GM13977 (cell line): Measurements from ENCODE around the gene PPP4R2.

Experiments used
- DNase-seq: peaks from one replicate; pipeline ENCODE4 v3.0.0; 2012; ENCODE audit warnings: low spot score
- in situ Hi-C: fragments of 300-500 bp; cut with MboI; formaldehyde crosslinking; loops from one replicate; pipeline ENCODE4 v1.12.0; 2022; ENCODE audit warnings: low sequenced_read_pairs, low pct_unique_long_range_greater_than_20kb, mixed read lengths, inconsistent platforms; ENCODE audit not compliant: unreplicated experiment
- TF ChIP-seq, protein P1 (sequence below): IDR thresholded peaks from 2 replicates; pipeline ENCODE4 v1.5.1; 2012; ENCODE audit warnings: mild to moderate bottlenecking, control low read depth; ENCODE audit not compliant: insufficient read depth; ENCODE audit errors: extremely low read depth, missing control alignments

The PPP4R2 gene

DNA sequence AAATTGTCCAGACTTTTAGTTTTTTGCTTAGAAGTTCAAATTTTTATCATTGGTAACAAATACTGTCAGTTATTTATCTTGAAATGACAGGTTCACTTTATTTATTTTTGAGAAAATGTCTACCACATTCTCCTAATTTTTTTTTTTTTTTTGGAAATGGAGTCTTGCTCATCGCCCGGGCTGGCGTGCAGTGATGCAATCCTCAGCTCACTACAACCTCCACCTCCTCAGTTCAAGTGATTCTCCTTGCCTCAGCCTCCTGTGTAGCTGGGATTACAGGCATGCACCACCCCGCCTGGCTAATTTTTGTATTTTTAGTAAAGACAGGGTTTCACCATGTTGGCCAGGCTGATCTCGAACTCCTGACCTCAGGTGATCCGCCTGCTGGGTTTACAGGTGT lies 48.8 kb downstream of the PPP4R2 start:
- TF ChIP-seq, protein P1, sequence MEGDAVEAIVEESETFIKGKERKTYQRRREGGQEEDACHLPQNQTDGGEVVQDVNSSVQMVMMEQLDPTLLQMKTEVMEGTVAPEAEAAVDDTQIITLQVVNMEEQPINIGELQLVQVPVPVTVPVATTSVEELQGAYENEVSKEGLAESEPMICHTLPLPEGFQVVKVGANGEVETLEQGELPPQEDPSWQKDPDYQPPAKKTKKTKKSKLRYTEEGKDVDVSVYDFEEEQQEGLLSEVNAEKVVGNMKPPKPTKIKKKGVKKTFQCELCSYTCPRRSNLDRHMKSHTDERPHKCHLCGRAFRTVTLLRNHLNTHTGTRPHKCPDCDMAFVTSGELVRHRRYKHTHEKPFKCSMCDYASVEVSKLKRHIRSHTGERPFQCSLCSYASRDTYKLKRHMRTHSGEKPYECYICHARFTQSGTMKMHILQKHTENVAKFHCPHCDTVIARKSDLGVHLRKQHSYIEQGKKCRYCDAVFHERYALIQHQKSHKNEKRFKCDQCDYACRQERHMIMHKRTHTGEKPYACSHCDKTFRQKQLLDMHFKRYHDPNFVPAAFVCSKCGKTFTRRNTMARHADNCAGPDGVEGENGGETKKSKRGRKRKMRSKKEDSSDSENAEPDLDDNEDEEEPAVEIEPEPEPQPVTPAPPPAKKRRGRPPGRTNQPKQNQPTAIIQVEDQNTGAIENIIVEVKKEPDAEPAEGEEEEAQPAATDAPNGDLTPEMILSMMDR: no peak
- in situ Hi-C loops: no loop called here
- DNase-seq: no peak

DNA sequence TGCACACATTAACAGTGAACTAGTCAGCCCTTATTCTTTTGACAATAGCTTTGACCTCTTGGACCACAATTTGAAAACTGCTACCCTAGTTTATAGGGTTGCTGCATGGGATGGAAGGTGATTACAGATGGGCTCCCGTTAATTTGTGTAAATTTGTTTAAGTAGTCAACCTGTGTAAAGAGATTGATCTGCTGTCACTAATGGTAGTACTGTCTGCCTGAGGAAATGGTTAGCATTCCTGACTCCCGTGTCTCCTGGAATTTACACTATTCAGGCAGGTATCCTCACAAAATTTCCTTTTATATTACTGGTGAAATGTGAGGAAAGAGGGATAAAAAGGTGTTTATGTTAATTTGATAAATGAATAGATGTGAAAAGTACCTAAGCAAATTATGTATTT lies 49.6 kb downstream of the PPP4R2 start:
- in situ Hi-C loops: no loop called here
- TF ChIP-seq, protein P1: no peak
- DNase-seq: no peak

DNA sequence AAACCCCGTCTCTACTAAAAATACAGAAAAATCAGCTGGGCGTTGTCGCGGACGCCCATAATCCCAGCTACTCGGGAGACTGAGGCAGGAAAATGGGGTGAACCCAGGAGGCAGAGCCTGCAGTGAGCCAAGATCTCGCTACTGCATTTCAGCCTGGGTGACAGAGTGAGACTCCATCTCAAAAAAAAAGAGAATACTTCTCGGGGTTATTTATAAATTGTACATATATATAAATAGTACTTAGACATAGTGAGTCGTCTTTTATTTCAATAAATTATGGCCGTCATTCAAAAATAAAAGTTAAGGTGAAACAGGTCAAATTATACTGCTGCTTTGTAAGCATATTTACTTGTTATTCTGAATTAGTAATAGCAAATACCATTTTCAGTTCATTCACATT lies 52.7 kb downstream of the PPP4R2 start:
- no peak for DNase-seq
- in situ Hi-C loops: no loop called here
- TF ChIP-seq, protein P1: no peak

DNA sequence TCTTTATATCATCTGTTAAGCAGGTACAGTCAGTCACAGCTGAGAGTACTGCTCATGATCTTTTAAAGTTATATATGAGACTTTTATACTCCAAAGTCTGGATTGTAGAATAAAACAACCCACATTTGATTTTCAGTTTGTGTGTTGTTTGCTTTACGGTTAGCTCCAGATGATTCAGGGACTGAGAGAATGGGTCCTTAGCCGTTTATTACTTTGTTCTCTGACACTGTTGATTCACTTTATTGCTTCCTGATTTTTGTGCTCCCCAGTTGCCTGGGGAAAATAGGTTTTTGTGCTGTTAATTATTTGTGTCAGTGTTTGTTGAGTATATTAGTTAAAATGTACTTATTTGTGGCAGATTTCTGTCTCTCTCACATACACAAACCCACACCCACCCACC lies 56.2 kb downstream of the PPP4R2 start:
- in situ Hi-C loops: no loop called here
- TF ChIP-seq, protein P1: no peak
- no peak for DNase-seq

DNA sequence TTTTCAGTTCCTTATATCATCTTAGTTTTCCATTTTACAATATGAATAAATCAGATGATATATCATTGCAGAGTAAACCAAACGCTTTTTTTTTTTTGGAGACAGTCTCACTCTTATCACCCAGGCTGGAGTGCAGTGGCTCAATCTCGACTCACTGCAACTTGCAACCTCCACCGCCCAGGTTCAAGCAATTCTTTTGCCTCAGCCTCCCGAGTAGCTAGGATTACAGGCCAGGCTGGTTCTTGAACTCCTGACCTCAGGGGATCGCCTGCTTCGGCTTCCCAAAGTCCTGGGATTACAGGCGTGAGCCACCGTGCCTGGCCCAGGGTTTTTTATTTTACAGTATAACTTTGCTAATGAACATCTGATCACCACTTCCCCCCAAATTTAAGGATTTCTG lies 59.0 kb downstream of the PPP4R2 start:
- no peak for DNase-seq
- TF ChIP-seq, protein P1: no peak
- in situ Hi-C loops: no loop called here

DNA sequence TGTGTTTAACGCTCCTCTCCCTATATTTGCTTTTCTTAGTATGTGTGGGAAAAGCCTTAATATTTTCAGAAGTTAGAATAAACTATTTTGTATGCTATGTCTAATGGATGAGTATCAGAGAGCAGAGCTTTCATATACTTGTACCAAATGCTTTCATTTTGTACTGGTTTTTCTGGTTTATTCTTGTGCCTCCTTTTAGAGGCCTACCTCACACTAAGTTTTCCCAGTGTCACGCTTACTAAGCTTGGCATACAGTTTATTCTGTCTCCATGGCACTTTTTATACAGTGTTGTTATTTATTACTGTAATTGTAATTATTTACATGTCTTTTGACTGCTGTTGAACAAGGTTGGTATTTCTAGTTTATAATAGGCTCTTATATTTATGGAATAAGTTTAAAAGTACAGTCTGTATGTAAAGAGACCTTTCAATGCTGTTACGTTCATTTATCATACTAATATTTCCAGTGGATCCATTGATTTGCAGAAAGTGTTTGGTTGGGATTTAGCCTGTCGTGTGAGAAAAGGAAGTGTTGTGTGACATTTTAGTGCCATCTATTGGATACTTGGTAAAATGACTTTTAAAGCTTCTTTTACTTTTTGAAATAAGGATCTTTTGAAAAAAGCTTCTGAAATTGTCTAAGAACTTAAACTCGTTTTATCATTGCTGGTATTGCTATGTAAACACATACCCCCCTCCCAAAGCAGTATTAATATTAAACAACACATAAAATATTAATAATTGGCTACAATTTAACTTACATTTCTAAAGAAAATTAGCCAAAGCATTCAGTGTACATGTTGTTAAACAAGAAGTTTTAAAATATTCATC lies 59.6 kb downstream of the PPP4R2 start:
- DNase-seq: peak; percentile 26
- TF ChIP-seq, protein P1: peak; percentile 57
- in situ Hi-C loops: no loop called here

DNA sequence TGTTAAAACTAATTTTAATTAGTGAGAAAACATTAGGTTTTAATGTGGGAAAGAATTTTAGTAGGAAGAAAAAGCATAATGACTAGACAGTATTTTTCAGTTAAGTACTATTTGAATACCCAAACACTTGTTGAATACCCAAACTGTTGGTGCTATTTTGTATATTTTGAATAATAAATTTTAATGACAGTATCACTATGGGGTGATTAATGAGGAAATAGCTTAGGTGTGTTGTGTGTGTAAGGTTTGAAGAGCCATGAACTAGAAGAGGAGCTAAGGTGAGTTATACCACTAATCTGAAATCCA lies 60.2 kb downstream of the PPP4R2 start:
- TF ChIP-seq, protein P1: no peak
- DNase-seq: no peak
- in situ Hi-C loops: no loop called here
